ENCODE data around the gene POLR3E.

DNA sequence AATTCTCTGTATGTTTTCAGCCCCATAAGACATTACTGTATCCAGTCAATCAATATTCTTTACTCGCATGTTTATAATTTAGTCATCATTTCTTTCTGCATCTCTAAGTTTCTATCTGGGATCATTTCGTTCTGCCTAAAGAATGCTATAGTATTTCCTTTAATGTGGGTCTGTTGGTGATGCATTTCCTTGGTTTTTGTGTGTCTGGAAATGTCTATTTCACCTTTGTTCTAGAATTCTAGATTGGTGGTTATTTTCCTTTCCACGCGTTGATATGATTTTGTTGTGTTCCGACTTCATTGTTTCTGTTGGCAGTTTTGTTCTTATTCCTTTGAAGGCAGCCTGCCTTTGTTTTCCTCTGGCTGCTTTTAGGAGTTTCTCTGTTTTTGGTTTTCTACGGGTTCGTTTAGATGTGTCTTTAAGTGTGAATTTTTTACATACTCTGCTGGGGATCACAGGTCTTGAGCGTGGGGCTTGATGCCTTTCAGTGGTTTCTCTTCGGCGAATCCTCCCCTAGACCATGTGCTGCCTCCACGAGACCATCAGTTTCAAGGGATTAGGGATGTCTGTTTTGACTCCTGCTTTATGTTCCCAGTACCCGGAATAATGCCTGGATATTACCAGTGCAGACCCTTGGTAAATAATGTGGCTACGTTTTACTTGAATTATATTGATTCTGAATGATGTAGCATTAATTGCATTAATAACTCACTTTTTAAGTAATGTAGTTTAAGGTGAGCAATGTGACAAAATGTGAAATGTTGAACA, 23.5 kb downstream of the POLR3E start:
- TF ChIP-seq EZH2 (IDR thresholded peaks at IDR 0.05; ENCODE audit: insufficient read depth, poor library complexity, severe bottlenecking) (no peak), EZH2phosphoT487 (IDR thresholded peaks at IDR 0.05; ENCODE audit: insufficient read depth, low read depth) (no peak)
